ENCODE data around the gene NSD2.

The NSD2 gene

GRCh38 chr4:1958276-1959103 lies 87.3 kb downstream of the NSD2 start:
- Histone ChIP-seq H4K20me1 (ENCODE audit: low read depth, low read length) (no peaks in the 10 kb centered on the region), H3K4me2 (ENCODE audit: low read depth, low read length, poor library complexity, severe bottlenecking) (no peak overlapping the region), H3K4me3 (ENCODE audit: insufficient read depth, low read length, poor library complexity, severe bottlenecking) (no peak overlapping the region), H3K36me3 (ENCODE audit: low read length) (peaks cover 29% of the 10 kb centered on the region; the same call in 1 of the 2 replicates), H3K79me2 (ENCODE audit: insufficient read depth, low read length) (peaks cover 11% of the 10 kb centered on the region; the same call in 1 of the 2 replicates), H3K9ac (ENCODE audit: low read length) (no peak overlapping the region), H2AFZ (ENCODE audit: low read depth, low read length, severe bottlenecking) (no peak overlapping the region), H3F3A (ENCODE audit: insufficient read depth) (no peaks in the 10 kb centered on the region), H3K27me3 (ENCODE audit: low read length) (no peaks in the 10 kb centered on the region), H3K27ac (ENCODE audit: low read depth, low read length) (no peak overlapping the region), H3K9me3 (ENCODE audit: insufficient read depth, low read length) (no peaks in the 10 kb centered on the region), H3K9me2 (replicated peaks; ENCODE audit: insufficient read depth, low read length) (no peaks in the 10 kb centered on the region)
- TF ChIP-seq CTCF (IDR thresholded peaks at IDR 0.05; ENCODE audit: insufficient read depth, low read length, poor library complexity, severe bottlenecking): no peak

GRCh38 chr4:1959104-1959384 lies 87.9 kb downstream of the NSD2 start:
- H3K79me2 ChIP-seq (ENCODE audit: insufficient read depth, low read length): peaks cover 11% of the 10 kb centered on the region; the same call in 1 of the 2 replicates
- TF ChIP-seq CTCF (IDR thresholded peaks at IDR 0.05; ENCODE audit: insufficient read depth, low read length, poor library complexity, severe bottlenecking): no peak
- TF ChIP-seq EZH2phosphoT487 (conservative IDR thresholded peaks at IDR 0.05; ENCODE audit: low read length): no peak
- no peaks in the 10 kb centered on the region for H3K9me3 ChIP-seq (ENCODE audit: insufficient read depth, low read length)
- no peak overlapping the region for H3K27ac ChIP-seq (ENCODE audit: low read depth, low read length)
- H3K4me2 ChIP-seq (ENCODE audit: low read depth, low read length, poor library complexity, severe bottlenecking): no peak overlapping the region
- peaks cover 29% of the 10 kb centered on the region; the same call in 1 of the 2 replicates for H3K36me3 ChIP-seq (ENCODE audit: low read length)
- H3F3A ChIP-seq (ENCODE audit: insufficient read depth): no peaks in the 10 kb centered on the region
- no peak overlapping the region for H3K9ac ChIP-seq (ENCODE audit: low read length)
- H2AFZ ChIP-seq (ENCODE audit: low read depth, low read length, severe bottlenecking): no peak overlapping the region
- no peak overlapping the region for H3K4me3 ChIP-seq (ENCODE audit: insufficient read depth, low read length, poor library complexity, severe bottlenecking)
- H3K9me2 ChIP-seq (replicated peaks; ENCODE audit: insufficient read depth, low read length): no peaks in the 10 kb centered on the region
- H4K20me1 ChIP-seq (ENCODE audit: low read depth, low read length): no peaks in the 10 kb centered on the region
- H3K27me3 ChIP-seq (ENCODE audit: low read length): no peaks in the 10 kb centered on the region

GRCh38 chr4:1960170-1960825 lies 89.1 kb downstream of the NSD2 start:
- H3K36me3 ChIP-seq (ENCODE audit: low read length): peaks cover 37% of the 10 kb centered on the region
- H3K27me3 ChIP-seq (ENCODE audit: low read length): no peaks in the 10 kb centered on the region
- H3K79me2 ChIP-seq (ENCODE audit: insufficient read depth, low read length): peaks cover 11% of the 10 kb centered on the region; the same call in 1 of the 2 replicates

More at GRCh38 chr4:1960170-1960825, 89.1 kb downstream of the NSD2 start:
- Histone ChIP-seq H2AFZ (ENCODE audit: low read depth, low read length, severe bottlenecking) (no peak overlapping the region), H3K9me2 (replicated peaks; ENCODE audit: insufficient read depth, low read length) (no peaks in the 10 kb centered on the region), H3K4me2 (ENCODE audit: low read depth, low read length, poor library complexity, severe bottlenecking) (no peak overlapping the region), H3K9ac (ENCODE audit: low read length) (no peak overlapping the region), H3K9me3 (ENCODE audit: insufficient read depth, low read length) (no peaks in the 10 kb centered on the region), H3F3A (ENCODE audit: insufficient read depth) (0 out of 2 replicates have a peak, but pooled peaks cover 2% of the 10 kb centered on the region), H3K4me3 (ENCODE audit: insufficient read depth, low read length, poor library complexity, severe bottlenecking) (no peak overlapping the region), H4K20me1 (ENCODE audit: low read depth, low read length) (no peaks in the 10 kb centered on the region), H3K27ac (ENCODE audit: low read depth, low read length) (no peak overlapping the region)
- no peak for TF ChIP-seq EZH2phosphoT487 (conservative IDR thresholded peaks at IDR 0.05; ENCODE audit: low read length)
- TF ChIP-seq CTCF (IDR thresholded peaks at IDR 0.05; ENCODE audit: insufficient read depth, low read length, poor library complexity, severe bottlenecking): no peak

Data from SU-DHL-6 (cell line).